Stimulated activated CD4-positive, alpha-beta T cell treated with anti-CD3 and anti-CD28 coated beads, TNF-alpha, amount 100 ng/mL, for 24 hours (primary cell): ENCODE data around the gene CHRNA7.
"Not testable (repeated sequence)": the region's sequence is repeated elsewhere in the genome, so short reads cannot be mapped to it uniquely, and the experiment has no call there.

Experiments used
- DNase-seq, 3 experiments: peaks; one replicate each; pipeline ENCODE4 v3.0.0-alpha.2; 2020; ENCODE audit warnings: low read depth in 3 of 3

CHRNA7 gene

GRCh38 chr15:32119694-32120330 is 89.5 kb downstream of the CHRNA7 start:
- no peak for DNase-seq

- no peak for DNase-seq
Measured at GRCh38 chr15:32120577-32121383, 90.5 kb downstream of the CHRNA7 start.

- no peak for DNase-seq
Measured at GRCh38 chr15:32121384-32121695, 91.0 kb downstream of the CHRNA7 start.

- DNase-seq, result no peak
Measured at GRCh38 chr15:32122013-32122412, 91.7 kb downstream of the CHRNA7 start.

GRCh38 chr15:32123473-32123872 is 93.2 kb downstream of the CHRNA7 start:
- DNase-seq, result no peak

GRCh38 chr15:32124726-32125125 is 94.4 kb downstream of the CHRNA7 start:
- no peak for DNase-seq

- no peak for DNase-seq
Measured at GRCh38 chr15:32125595-32125994, 95.3 kb downstream of the CHRNA7 start.

GRCh38 chr15:32129815-32130214 is 99.5 kb downstream of the CHRNA7 start:
- DNase-seq, result no peak

- DNase-seq, result no peak
Measured at GRCh38 chr15:32130823-32131222, 100.5 kb downstream of the CHRNA7 start.

- no peak for DNase-seq
Measured at GRCh38 chr15:32131803-32132202, 101.5 kb downstream of the CHRNA7 start.

GRCh38 chr15:32132859-32133258 is 102.5 kb downstream of the CHRNA7 start:
- no peak for DNase-seq

GRCh38 chr15:32134842-32135241 is 104.5 kb downstream of the CHRNA7 start:
- DNase-seq, result no peak

- DNase-seq, result no peak
Measured at GRCh38 chr15:32135335-32135734, 105.0 kb downstream of the CHRNA7 start.

GRCh38 chr15:32145512-32145911 is 115.2 kb downstream of the CHRNA7 start:
- not testable (repeated sequence) for DNase-seq

- DNase-seq, result no peak
Measured at GRCh38 chr15:32148833-32149555, 118.7 kb downstream of the CHRNA7 start.

- no peak for DNase-seq
Measured at GRCh38 chr15:32152574-32152973, 122.3 kb downstream of the CHRNA7 start.

- not testable (repeated sequence) for DNase-seq
Measured at GRCh38 chr15:32153868-32154623, 123.7 kb downstream of the CHRNA7 start.

- not testable (repeated sequence) for DNase-seq
Measured at GRCh38 chr15:32162143-32162542, 131.8 kb downstream of the CHRNA7 start.

- not testable (repeated sequence) for DNase-seq
Measured at GRCh38 chr15:32164065-32164464, 133.8 kb downstream of the CHRNA7 start.

GRCh38 chr15:32164747-32165146 is 134.4 kb downstream of the CHRNA7 start:
- not testable (repeated sequence) for DNase-seq

- DNase-seq, result not testable (repeated sequence)
Measured at GRCh38 chr15:32165775-32166174, 135.5 kb downstream of the CHRNA7 start.

- DNase-seq, result not testable (repeated sequence)
Measured at GRCh38 chr15:32166270-32166669, 136.0 kb downstream of the CHRNA7 start.
